Glutamatergic neuron (in vitro differentiated cells): Measurements from ENCODE around the gene APBB2. TPM values are rescaled to one million over a fixed set of nuclear protein-coding genes. Genes with fewer than 3 reads are reported as not detected.
A peak's percentile ranks its signal among the peaks of the same experiment; 100 is the strongest.

Source experiments
- DNase-seq: peaks from one replicate; pipeline ENCODE4 v3.0.0; 2022
- H3K27ac Mint-ChIP-seq: one replicate; pipeline ENCODE4 v1.8.0; 2020; ENCODE audit warnings: mild to moderate bottlenecking, mixed read lengths, inconsistent platforms; ENCODE audit not compliant: unreplicated experiment
- H3K27me3 Mint-ChIP-seq: one replicate; pipeline ENCODE4 v1.8.0; 2020; ENCODE audit warnings: mild to moderate bottlenecking, moderate library complexity, mixed read lengths, inconsistent platforms; ENCODE audit not compliant: unreplicated experiment
- H3K36me3 Mint-ChIP-seq: one replicate; pipeline ENCODE4 v1.8.0; 2020; ENCODE audit warnings: mild to moderate bottlenecking, mixed read lengths, inconsistent platforms; ENCODE audit not compliant: unreplicated experiment
- H3K4me1 Mint-ChIP-seq: one replicate; pipeline ENCODE4 v1.8.0; 2020; ENCODE audit warnings: mild to moderate bottlenecking, low read depth, mixed read lengths, inconsistent platforms; ENCODE audit not compliant: unreplicated experiment
- H3K4me3 Mint-ChIP-seq: one replicate; pipeline ENCODE4 v1.8.0; 2020; ENCODE audit warnings: mild to moderate bottlenecking, mixed read lengths, inconsistent platforms; ENCODE audit not compliant: unreplicated experiment
- H3K9me3 Mint-ChIP-seq: one replicate; pipeline ENCODE4 v1.8.0; 2020; ENCODE audit warnings: mild to moderate bottlenecking, moderate library complexity, mixed read lengths, inconsistent platforms; ENCODE audit not compliant: unreplicated experiment
- CTCF ChIP-seq: fragments of 200-600 bp; sonication (generic); IDR thresholded peaks from one replicate; pipeline ENCODE4 v1.5.0; 2021; ENCODE audit not compliant: partially characterized antibody, unreplicated experiment
- total RNA-seq: library from RNA; stranded (reverse); fragmentation: NEBNext Ultra II Directional; extraction: Animal tissue kit (Norgen Biotek cat#: 25700); gene quantifications from one replicate; pipeline ENCODE4 v1.2.1, GENCODE V29; 2021; ENCODE audit not compliant: unreplicated experiment

Gene APBB2
- total RNA-seq, 1 donor from 2014 or later, result 117 TPM

DNA sequence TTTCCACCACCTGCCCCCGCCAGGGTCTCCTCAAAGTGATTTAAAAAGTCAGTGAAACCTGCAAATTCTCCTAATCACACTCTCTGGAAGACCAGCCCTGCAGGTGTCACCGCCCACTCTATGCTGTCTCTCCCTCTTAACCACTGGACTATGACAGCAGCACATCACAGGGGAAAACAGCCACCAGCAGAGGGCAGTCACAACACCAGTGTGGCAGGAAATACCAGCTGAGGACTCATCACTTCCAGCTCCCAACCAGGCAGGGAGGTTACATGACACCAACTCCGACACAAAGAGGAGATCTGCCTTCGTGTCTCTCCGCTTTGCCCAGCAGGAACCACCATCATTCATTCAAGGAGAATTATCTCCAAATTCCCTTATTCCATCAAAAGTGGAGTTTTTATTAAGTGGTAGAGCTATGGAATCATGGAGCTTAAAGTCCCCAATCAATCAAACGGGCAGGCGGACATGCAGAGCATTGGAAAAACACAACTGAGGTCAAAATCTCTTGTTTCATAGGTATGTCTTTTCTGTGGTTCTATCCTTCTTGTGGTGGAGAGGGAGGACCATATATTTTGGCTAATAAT, 373.3 kb downstream of the APBB2 start:
- Mint-ChIP-seq H3K4me1 (peaks cover 5% of the 10 kb centered on the region), H3K9me3 (no peaks in the 10 kb centered on the region), H3K27ac (peak overlapping the region; percentile 3), H3K4me3 (no peak overlapping the region), H3K36me3 (no peaks in the 10 kb centered on the region), H3K27me3 (peaks cover 2% of the 10 kb centered on the region)
- peak; percentile 93 for DNase-seq
- TF ChIP-seq CTCF, result peak; percentile 77

GRCh38 chr4:40840255-40840984, 373.9 kb downstream of the APBB2 start:
- Mint-ChIP-seq H3K27me3 (no peaks in the 10 kb centered on the region), H3K27ac (no peak overlapping the region), H3K9me3 (peaks cover 2% of the 10 kb centered on the region), H3K4me1 (peaks cover 10% of the 10 kb centered on the region), H3K4me3 (no peak overlapping the region), H3K36me3 (no peaks in the 10 kb centered on the region)
- no peak for TF ChIP-seq CTCF
- DNase-seq, result no peak

DNA sequence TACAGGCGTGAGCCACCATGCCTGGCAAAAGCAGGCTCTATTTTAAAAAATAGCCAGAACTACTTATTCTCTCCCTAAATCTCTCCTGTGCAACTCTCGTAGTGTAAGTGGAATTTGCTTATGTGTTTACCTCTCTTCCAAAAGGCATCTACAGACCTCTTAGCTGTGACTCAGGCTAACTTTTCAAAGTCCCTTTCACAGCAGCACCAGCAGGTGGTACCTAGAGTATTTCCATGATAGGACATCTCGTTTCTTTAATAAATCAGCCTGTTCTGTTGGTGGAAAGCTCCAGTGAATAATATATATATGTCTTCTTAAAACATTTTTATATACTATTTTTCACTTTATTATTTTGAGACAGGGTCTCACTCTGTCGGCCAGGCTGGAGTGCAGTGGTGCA, 375.6 kb downstream of the APBB2 start:
- no peak for DNase-seq
- no peak overlapping the region for H3K27ac Mint-ChIP-seq
- peaks cover 2% of the 10 kb centered on the region for H3K27me3 Mint-ChIP-seq
- no peak overlapping the region for H3K4me3 Mint-ChIP-seq
- no peaks in the 10 kb centered on the region for H3K36me3 Mint-ChIP-seq
- H3K4me1 Mint-ChIP-seq, result peaks cover 18% of the 10 kb centered on the region
- H3K9me3 Mint-ChIP-seq, result peaks cover 3% of the 10 kb centered on the region
- TF ChIP-seq CTCF, result no peak

DNA sequence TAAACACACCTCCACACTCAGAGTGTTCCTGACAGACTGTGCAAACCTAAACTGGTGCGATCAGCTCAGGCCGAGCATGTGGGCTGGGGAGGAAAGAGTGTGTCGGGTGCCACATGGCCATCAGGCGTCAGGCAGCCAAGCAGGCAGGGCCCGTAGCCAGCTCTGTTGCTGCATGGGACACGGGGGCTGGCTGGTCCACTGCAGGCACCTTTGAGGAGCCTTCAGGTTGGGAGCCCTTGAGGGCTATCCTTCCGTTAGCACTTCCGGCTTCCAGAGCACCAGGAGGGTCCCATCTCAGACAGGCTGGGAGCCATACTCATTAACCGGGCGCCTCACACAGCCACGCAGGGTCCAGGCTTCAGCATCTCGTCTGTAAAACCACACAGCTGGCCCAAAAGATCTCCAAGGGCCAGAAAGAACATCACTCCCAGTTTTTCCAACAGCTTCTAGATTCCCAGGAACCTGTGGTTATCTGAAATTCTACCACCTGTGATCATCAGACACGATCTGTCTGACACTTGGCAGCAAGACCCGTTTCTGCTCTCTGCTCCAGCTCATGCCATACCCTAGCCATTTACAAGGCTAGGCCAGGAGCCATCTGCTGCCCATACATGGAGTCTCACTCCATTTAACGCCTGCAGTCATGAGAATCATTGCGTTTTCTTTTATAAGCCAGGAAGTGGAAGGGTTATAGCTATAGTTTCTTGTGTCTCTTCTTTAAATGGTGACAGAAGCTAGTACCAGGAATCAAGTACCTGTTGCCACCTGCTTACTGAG, 377.1 kb downstream of the APBB2 start:
- Mint-ChIP-seq H3K4me3 (no peak overlapping the region), H3K4me1 (peaks cover 18% of the 10 kb centered on the region), H3K9me3 (peaks cover 3% of the 10 kb centered on the region), H3K36me3 (peaks cover 4% of the 10 kb centered on the region), H3K27me3 (peaks cover 2% of the 10 kb centered on the region), H3K27ac (no peak overlapping the region)
- TF ChIP-seq CTCF, result no peak
- no peak for DNase-seq
